A549 (cell line): ENCODE data around the gene SERP1. TPM values are rescaled to one million over a fixed set of nuclear protein-coding genes. Genes with fewer than 3 reads are reported as not detected.

ENCODE experiments used
- ATAC-seq, 2 experiments: fragments of 200-7000 bp in 1 of 2; fragments of >200 bp in 1 of 2; cut with Nextera tagmentation in 1 of 2; cut with Tn5 transposase in 1 of 2; 3 replicates each; pipeline versions ENCODE4 v1.8.0 to v1.9.1; 2018 to 2020; ENCODE audit warnings: mild to moderate bottlenecking in 1 of 2, moderate library complexity in 1 of 2
- CTCF ChIA-PET: fragments of 300-600 bp; sonication (Branson Sonifier 250); formaldehyde crosslinking; extraction: SDS; loops from one replicate; lab custom pipeline; 2021; ENCODE audit warnings: antibody characterized with exemption, inconsistent platforms; lab: Yijun Ruan, JAX
- POLR2A ChIA-PET: fragments of 350-600 bp; formaldehyde crosslinking; extraction: SDS; loops from one replicate; lab custom pipeline; 2021; ENCODE audit warnings: antibody characterized with exemption, inconsistent platforms; lab: Yijun Ruan, JAX
- DNase-seq, 2 experiments: peaks; one replicate each; pipeline versions ENCODE4 v3.0.0 to v3.0.0-alpha.2; 2011 to 2016; ENCODE audit warnings: low read depth in 1 of 2, low spot score in 1 of 2
- FAIRE-seq: peaks from 2 replicates; lab custom pipeline; 2011; peaks lifted over from hg19 to GRCh38; lab: Jason Lieb, UNC
- H3K27ac ChIP-seq, 2 experiments: fragments of >200 bp; sonication (Bioruptor Twin); formaldehyde crosslinking; 3 replicates each; pipeline ENCODE4 v1.5.1; 2016 to 2017
- H3K4me1 ChIP-seq: fragments of >200 bp; sonication (Bioruptor Twin); formaldehyde crosslinking; 3 replicates; pipeline ENCODE4 v1.6.1; 2016
- H3K4me2 ChIP-seq: fragments of >200 bp; sonication (Bioruptor Twin); formaldehyde crosslinking; 3 replicates; pipeline ENCODE4 v1.6.1; 2016
- H3K4me3 ChIP-seq: fragments of >200 bp; sonication (Bioruptor Twin); formaldehyde crosslinking; 3 replicates; pipeline ENCODE4 v1.5.1; 2016
- H3K9me3 ChIP-seq: fragments of >200 bp; sonication (Bioruptor Twin); formaldehyde crosslinking; 3 replicates; pipeline ENCODE4 v1.6.1; 2016
- CEBPB ChIP-seq, 2 experiments: fragments of >200 bp in 1 of 2; sonication (Bioruptor Twin) in 1 of 2; formaldehyde crosslinking in 1 of 2; IDR thresholded peaks; 2 replicates each; pipeline ENCODE4 v1.6.1; 2012 to 2016
- EHF ChIP-seq: fragments of 250-450 bp; sonication (Bioruptor Pico); IDR thresholded peaks from 2 replicates; pipeline ENCODE4 v1.5.0; 2020; ENCODE audit warnings: mild to moderate bottlenecking
- ESRRA ChIP-seq: fragments of 150-350 bp; IDR thresholded peaks from 2 replicates; pipeline ENCODE4 v1.6.1; 2014; ENCODE audit warnings: mild to moderate bottlenecking, low read length, borderline replicate concordance
- GATA3 ChIP-seq: IDR thresholded peaks from 2 replicates; pipeline ENCODE4 v1.6.1; 2012; ENCODE audit warnings: borderline replicate concordance
- HOXB5 ChIP-seq: fragments of 250-450 bp; sonication (Bioruptor Pico); IDR thresholded peaks from 2 replicates; pipeline ENCODE4 v1.5.0; 2020; ENCODE audit warnings: mild to moderate bottlenecking, moderate library complexity
- JUNB ChIP-seq: fragments of >200 bp; sonication (Bioruptor Twin); formaldehyde crosslinking; IDR thresholded peaks from 2 replicates; pipeline ENCODE4 v1.6.1; 2016
- KDM1A ChIP-seq: fragments of 200-600 bp; sonication (generic); IDR thresholded peaks from 2 replicates; pipeline ENCODE4 v1.6.1; 2016; ENCODE audit warnings: low read depth, mild to moderate bottlenecking
- MAX ChIP-seq: IDR thresholded peaks from 2 replicates; pipeline ENCODE4 v1.6.1; 2012
- NR3C1 ChIP-seq: fragments of >200 bp; sonication (Bioruptor Twin); formaldehyde crosslinking; IDR thresholded peaks from 3 replicates; pipeline ENCODE4 v1.6.1; 2017
- PHF8 ChIP-seq: fragments of 200-600 bp; sonication (generic); IDR thresholded peaks from 2 replicates; pipeline ENCODE4 v1.6.1; 2016; ENCODE audit warnings: low read depth, mild to moderate bottlenecking, antibody characterized with exemption, moderate library complexity, borderline replicate concordance
- REST ChIP-seq: fragments of 200-600 bp; sonication (generic); IDR thresholded peaks from 2 replicates; pipeline ENCODE4 v1.6.1; 2016; ENCODE audit warnings: antibody characterized with exemption, mild to moderate bottlenecking, moderate library complexity
- SREBF2 ChIP-seq: fragments of 450-650 bp; IDR thresholded peaks from 2 replicates; pipeline ENCODE4 v1.6.1; 2014; ENCODE audit warnings: mild to moderate bottlenecking, moderate library complexity
- ZSCAN20 ChIP-seq: fragments of 250-450 bp; sonication (Bioruptor Pico); IDR thresholded peaks from 2 replicates; pipeline ENCODE4 v1.8.0; 2022; ENCODE audit warnings: mild to moderate bottlenecking, moderate library complexity
- WGBS: methylation state at CpG from one replicate; pipeline ENCODE4 v1.1.6; 2017; ENCODE audit errors: missing lambda C conversion rate; 5-methylcytosine and 5-hydroxymethylcytosine counted together
- polyA plus RNA-seq, 4 experiments: library from polyadenylated mRNA; depleted of rRNA in 3 of 4; stranded (reverse); fragments of >200 nt; fragmentation: RNase III in 1 of 4; extraction: RNeasy Plus Mini Kit Qiagen cat#74134 plus additional on column Dnase treatment in 1 of 4; gene quantifications; 2 replicates in 3 of 4; 3 replicates in 1 of 4; pipeline ENCODE4 v1.2.3, GENCODE V29; 2011 to 2017
- TF ChIP-seq, protein P1 (sequence below): fragments of >200 bp; sonication (Bioruptor Twin); formaldehyde crosslinking; IDR thresholded peaks from 3 replicates; pipeline ENCODE4 v1.5.1; 2016
- TF ChIP-seq, protein P2 (sequence below): fragments of 150-350 bp; IDR thresholded peaks from 2 replicates; pipeline ENCODE4 v1.6.1; 2014; ENCODE audit warnings: low read depth, mild to moderate bottlenecking, low read length

The SERP1 gene
- polyA plus RNA-seq, 2 of the 4 experiments (the other 2 are of a cell fraction), result 84.3 to 94.7 TPM

DNA sequence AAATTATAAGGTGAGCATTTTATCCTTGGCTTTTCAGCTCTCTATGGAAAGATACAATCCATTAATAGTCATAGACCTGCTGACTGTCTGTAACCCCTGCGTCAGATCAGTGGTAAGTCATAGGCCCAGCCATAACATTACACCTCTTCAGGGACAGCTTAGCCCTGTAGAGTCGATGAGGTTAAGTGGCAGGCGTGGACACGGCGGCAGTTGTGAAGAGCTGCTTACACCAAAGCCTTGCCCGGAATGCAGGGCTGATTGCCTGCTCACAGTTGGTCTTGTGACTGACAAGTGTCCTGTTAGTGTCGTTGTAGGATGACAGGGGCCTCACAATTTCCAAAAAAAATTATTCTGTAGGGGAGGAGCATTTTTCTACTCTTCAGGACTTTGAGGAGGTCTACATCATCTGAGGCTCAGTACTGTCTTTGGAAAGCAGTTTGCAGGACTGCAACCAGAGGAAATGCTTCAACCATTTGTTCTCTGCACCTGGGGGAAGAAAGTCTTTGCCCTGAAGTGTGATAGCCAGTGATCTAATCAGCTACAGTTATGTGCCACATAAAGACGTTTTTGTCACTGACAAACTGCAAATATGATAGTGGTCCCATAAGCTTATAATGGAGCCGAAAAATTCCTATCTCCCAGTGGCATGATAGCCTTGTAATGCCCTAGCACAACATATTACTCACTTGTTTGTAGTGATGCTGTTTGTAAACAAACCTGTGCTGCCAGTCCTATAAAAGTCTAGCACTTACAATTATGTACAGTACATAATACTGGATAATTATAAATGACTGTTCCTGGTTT is 41.9 kb upstream of the SERP1 start:
- Histone ChIP-seq H3K27ac (no peak overlapping the region), H3K4me3 (no peak overlapping the region), H3K9me3 (no peaks in the 10 kb centered on the region), H3K4me2 (no peak overlapping the region)
- CTCF ChIA-PET, result interaction anchor here (1.2 kb wide), 1 partner anchor 10 kb away, joined by 3 read pairs; no protein-coding TSS in a partner anchor
- ATAC-seq, result peak; percentile 60 to 61
- no peak for DNase-seq
- no peak for FAIRE-seq
- no peak for TF ChIP-seq CEBPB (IDR thresholded peaks at IDR 0.05)
- TF ChIP-seq KDM1A, result no peak
- TF ChIP-seq ZSCAN20 (CRISPR knock-in tag), result no peak
- no peak for TF ChIP-seq HOXB5 (CRISPR knock-in tag)
- TF ChIP-seq PHF8, result no peak
- TF ChIP-seq EHF (CRISPR knock-in tag), result no peak
- TF ChIP-seq, all 56 proteins: peak for 0
- 71% methylated on average over 9 of the region's 9 CpGs for WGBS
- no peaks in the 10 kb centered on the region for H3K4me1 ChIP-seq
- POLR2A ChIA-PET, result interaction anchor here (1.3 kb wide), 1 partner anchor 15 kb away, joined by 3 read pairs; the partner anchor contains the start of gene SELENOT

- FAIRE-seq (no peak), ATAC-seq (no peak), DNase-seq (no peak)
- POLR2A ChIA-PET, result no interaction called here
- H3K4me1 ChIP-seq, result no peaks in the 10 kb centered on the region
- H3K9me3 ChIP-seq, result no peaks in the 10 kb centered on the region
- 60% methylated on average over 1 of the region's 1 CpG for WGBS
- no peak overlapping the region for H3K27ac ChIP-seq
- no peak overlapping the region for H3K4me3 ChIP-seq
- no peak overlapping the region for H3K4me2 ChIP-seq
- TF ChIP-seq GATA3 (no peak), MAX (no peak), KDM1A (no peak), JUNB (no peak), ESRRA (no peak)
- CTCF ChIA-PET, result interaction anchor here (1.3 to 2.1 kb wide), 2 partner anchors 10 to 26 kb away, joined by 3 to 8 read pairs; no protein-coding TSS in a partner anchor
Measured at GRCh38 chr3:150583028-150583427, 36.7 kb upstream of the SERP1 start.

DNA sequence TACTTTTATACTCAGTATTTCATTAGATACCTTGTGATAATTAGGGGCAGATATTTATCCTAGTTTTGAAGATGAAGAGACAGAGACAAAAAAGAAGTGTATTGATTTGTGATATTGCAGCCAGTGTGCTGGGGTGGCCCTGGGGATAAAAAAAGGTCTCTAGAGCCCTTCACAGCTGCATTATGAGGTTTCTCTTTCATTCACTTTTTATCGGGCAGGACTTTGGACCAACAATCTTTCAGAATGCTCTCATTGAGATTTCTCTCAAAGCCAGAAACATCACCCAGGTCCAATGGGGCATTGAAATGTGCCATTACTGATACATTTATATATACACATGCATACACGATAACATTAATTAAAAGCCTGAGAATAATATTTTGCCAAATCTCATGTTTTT is 36.3 kb upstream of the SERP1 start:
- DNase-seq (no peak), ATAC-seq (no peak), FAIRE-seq (no peak)
- H3K4me3 ChIP-seq, result no peak overlapping the region
- no peaks in the 10 kb centered on the region for H3K4me1 ChIP-seq
- H3K9me3 ChIP-seq, result no peaks in the 10 kb centered on the region
- no peak overlapping the region for H3K4me2 ChIP-seq
- no peak for TF ChIP-seq KDM1A
- TF ChIP-seq, protein P1, sequence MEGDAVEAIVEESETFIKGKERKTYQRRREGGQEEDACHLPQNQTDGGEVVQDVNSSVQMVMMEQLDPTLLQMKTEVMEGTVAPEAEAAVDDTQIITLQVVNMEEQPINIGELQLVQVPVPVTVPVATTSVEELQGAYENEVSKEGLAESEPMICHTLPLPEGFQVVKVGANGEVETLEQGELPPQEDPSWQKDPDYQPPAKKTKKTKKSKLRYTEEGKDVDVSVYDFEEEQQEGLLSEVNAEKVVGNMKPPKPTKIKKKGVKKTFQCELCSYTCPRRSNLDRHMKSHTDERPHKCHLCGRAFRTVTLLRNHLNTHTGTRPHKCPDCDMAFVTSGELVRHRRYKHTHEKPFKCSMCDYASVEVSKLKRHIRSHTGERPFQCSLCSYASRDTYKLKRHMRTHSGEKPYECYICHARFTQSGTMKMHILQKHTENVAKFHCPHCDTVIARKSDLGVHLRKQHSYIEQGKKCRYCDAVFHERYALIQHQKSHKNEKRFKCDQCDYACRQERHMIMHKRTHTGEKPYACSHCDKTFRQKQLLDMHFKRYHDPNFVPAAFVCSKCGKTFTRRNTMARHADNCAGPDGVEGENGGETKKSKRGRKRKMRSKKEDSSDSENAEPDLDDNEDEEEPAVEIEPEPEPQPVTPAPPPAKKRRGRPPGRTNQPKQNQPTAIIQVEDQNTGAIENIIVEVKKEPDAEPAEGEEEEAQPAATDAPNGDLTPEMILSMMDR, result no peak
- TF ChIP-seq SREBF2, result no peak
- TF ChIP-seq REST, result no peak
- no peak for TF ChIP-seq CEBPB (IDR thresholded peaks at IDR 0.05)
- no peak for TF ChIP-seq NR3C1
- TF ChIP-seq, protein P2, sequence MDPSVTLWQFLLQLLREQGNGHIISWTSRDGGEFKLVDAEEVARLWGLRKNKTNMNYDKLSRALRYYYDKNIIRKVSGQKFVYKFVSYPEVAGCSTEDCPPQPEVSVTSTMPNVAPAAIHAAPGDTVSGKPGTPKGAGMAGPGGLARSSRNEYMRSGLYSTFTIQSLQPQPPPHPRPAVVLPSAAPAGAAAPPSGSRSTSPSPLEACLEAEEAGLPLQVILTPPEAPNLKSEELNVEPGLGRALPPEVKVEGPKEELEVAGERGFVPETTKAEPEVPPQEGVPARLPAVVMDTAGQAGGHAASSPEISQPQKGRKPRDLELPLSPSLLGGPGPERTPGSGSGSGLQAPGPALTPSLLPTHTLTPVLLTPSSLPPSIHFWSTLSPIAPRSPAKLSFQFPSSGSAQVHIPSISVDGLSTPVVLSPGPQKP, result no peak
- ChIA-PET POLR2A (no interaction called here), CTCF (interaction anchor here (1.3 to 2.1 kb wide), 2 partner anchors 10 to 26 kb away, joined by 3 to 8 read pairs; no protein-coding TSS in a partner anchor)
- H3K27ac ChIP-seq, result no peak overlapping the region
- WGBS, result 94% methylated on average over 2 of the region's 2 CpGs
